GM19395 (cell line): ENCODE measurements around the gene LRRC37A.
A peak's percentile ranks its signal among the peaks of the same experiment; 100 is the strongest.
"Not testable (repeated sequence)": the region's sequence is repeated elsewhere in the genome, so short reads cannot be mapped to it uniquely, and the experiment has no call there.

Source experiments
- ATAC-seq: cut with Tn5 transposase; IDR thresholded peaks from one replicate; pipeline ENCODE4 v1.9.1; 2021; ENCODE audit warnings: mild to moderate bottlenecking, moderate library complexity; ENCODE audit not compliant: unreplicated experiment

LRRC37A gene

GRCh38 chr17:46294831-46295230, at the start of gene LRRC37A:
TSS of gene LRRC37A (plus strand) at chr17:46295131. CDS start at chr17:46295134, 3 bp downstream.
- ATAC-seq: not testable (repeated sequence)

- not testable (repeated sequence) for ATAC-seq
These were observed 45.8 kb upstream of the LRRC37A start for GRCh38 chr17:46249153-46249552.

DNA sequence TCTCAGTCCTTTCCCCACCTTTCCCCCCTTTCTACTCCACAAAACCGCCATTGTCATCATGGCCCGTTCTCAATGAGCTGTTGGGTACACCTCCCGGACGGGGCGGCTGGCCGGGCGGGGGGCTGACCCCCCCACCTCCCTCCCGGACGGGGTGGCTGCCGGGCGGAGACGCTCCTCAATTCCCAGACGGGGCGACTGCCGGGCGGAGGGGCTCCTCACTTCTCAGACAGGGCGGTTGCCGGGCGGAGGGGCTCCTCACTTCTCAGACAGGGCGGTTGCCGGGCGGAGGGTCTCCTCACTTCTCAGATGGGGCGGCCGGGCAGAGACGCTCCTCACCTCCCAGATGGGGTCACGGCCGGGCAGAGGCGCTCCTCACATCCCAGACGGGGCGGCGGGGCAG, 42.1 kb upstream of the LRRC37A start:
- not testable (repeated sequence) for ATAC-seq

DNA sequence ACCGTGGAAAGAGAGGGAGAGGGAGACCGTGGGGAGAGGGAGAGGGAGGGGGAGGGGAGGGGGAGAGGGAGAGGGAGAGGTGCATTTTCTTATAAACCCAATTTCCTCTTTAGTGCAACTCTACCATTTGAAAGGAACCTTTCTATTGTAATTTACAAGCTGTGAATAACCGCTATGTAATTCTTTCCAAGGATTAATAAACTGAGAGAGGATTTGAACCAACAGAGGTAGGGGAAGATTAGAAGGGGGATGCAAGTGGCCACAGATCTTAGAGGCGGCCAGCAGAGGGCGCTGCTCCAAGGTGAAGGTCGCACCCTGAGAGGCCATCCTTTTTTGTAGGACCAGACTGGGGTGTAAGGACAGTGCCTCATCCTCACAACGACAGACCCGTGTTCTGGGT, 41.2 kb upstream of the LRRC37A start:
- not testable (repeated sequence) for ATAC-seq

DNA sequence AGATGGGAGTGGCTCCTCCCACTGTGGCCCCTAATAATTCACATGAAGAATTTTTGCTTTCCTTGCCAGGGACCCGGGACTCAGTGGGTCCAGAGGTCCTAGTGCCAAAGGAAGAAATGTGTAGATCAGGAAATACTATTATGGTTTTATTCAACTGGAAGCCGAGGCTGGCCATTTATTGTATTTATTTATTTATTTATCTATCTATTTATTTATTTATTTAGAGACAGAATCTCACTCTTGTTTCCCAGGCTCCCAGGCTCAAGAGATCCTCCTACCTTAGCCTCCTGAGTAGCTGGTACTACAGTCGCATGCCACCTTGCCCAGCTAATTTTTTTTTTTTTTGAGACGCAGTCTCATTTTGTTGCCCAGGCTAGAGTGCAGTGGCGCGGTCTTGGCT, 40.7 kb upstream of the LRRC37A start:
- ATAC-seq: not testable (repeated sequence)

DNA sequence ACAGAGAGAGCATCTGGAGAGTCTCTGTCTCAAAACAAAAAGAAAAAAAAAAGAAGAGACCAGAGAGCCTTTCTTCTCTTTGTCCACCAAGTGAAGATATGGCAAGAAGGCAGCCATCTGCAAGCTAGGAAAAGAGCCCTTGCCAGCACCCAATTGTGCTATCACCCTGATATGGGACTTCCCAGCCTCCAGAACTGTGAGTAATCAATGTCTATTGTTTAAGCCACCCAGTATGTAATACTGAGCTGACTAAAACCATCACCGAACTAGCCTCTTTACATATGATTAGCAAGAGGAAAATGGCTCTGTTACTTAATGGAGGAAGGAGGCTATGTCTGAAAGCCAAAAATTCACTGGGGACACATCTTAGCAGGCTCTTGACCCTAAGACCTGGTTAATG, 38.6 kb upstream of the LRRC37A start:
- ATAC-seq: not testable (repeated sequence)

GRCh38 chr17:46259845-46260661, 34.9 kb upstream of the LRRC37A start:
- ATAC-seq: not testable (repeated sequence)

DNA sequence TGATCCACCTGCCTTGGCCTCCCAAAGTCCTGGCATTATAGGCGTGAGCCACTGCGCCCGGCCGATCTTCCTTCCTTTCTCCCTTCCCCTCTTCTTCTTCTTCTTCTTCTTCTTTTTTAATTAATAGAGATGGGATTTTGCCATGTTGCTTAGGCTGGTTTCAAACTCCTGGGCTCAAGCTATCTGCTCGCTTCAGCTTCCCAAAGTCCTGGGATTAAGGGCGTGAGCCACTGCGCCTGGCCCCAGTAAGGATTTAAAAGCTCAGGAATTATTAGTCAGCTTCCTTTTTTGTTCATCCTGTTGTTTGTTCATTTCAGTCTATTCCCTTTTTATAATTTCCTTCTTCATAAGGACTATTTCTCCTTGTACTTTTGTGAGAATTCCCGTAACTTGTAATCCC, 32.7 kb upstream of the LRRC37A start:
- no peak for ATAC-seq

DNA sequence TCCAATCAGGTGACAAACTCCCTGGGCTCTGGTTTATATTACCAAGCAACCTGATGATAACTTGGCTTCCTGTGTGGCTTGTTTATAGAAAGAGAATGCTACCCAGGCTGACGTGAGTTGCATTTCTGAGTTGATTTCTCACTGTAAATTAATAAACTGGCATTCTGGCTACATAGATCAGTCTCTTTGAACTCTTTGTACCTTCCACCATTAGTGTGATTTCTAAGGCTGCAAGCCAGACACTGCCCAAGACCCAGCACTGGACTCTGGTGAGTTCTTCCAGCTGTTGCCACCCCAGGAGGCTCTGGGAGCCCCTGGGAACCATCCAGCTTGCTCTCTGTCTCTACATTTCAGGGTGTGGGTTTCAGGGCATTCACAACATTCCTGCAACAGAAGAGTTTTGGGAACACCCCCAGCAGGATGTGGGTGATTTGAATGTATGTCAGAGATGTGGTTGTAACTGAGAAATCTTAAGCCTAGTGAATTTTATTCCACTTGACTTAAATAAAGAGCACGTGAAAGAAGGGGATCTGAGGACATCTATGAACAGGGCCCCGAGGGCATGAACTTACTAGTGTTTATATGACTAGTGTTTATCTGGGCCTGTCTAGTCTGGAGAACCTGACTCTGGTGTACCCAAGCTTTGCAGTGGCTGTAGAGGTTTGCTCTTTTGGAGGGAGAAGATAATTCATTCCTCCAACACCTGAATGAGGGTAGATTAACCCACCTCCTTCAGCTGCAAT, 30.3 kb upstream of the LRRC37A start:
- no peak for ATAC-seq

DNA sequence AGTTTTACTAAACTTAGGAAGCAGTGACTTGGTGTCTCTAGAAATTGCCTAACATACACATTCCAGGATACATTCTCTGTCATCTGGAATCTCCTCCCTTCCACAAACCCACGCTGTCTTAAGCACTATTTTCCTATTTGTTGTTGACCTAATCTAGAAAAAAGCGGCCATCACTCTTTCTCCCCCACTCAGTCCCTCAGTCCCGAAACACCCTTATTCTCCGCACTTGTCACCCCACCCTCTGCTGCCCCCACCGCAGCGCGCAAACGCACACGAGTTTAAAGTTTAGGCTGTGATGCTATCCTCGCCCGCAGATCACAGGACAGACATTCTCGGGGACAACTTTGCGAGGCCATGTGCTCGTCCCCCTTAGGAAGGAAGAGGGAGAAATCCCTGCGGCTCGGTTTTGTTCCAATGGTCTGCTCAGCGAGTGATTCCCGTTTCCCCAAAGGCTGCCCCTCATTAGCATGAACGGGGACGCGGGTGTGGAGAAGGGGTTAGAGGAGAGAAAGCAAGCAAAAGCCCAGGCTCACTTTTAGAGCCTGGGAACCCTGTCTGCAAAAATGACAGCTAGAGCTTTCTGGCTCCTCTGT, 28.8 kb upstream of the LRRC37A start:
- not testable (repeated sequence) for ATAC-seq

GRCh38 chr17:46266656-46267544, 28.0 kb upstream of the LRRC37A start:
- ATAC-seq: peak; percentile 76

DNA sequence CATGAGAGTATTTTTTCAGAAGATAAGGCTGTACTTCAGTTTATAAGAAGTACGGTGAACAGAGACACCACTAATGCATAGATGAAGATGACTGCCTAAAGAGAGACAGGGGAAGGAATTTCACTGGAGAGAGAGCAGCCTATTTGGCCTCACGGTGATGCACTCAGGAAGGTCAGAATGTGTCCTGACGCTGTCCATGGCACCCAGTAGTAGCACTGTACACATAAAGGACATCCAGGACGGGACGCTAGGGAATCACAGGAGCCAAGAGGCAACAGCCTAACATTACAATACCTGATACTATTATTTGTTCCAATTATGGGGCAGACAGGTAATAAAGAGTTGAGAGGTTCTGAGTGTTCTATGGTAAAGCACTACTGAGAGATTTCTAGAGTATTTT, 24.9 kb upstream of the LRRC37A start:
- no peak for ATAC-seq

GRCh38 chr17:46273541-46274236, 21.2 kb upstream of the LRRC37A start:
- no peak for ATAC-seq

- ATAC-seq: no peak
These were observed 20.7 kb upstream of the LRRC37A start for GRCh38 chr17:46274238-46274637.

GRCh38 chr17:46276728-46277479, 18.0 kb upstream of the LRRC37A start:
- ATAC-seq: not testable (repeated sequence)

GRCh38 chr17:46281336-46281735, 13.6 kb upstream of the LRRC37A start:
- ATAC-seq: not testable (repeated sequence)

DNA sequence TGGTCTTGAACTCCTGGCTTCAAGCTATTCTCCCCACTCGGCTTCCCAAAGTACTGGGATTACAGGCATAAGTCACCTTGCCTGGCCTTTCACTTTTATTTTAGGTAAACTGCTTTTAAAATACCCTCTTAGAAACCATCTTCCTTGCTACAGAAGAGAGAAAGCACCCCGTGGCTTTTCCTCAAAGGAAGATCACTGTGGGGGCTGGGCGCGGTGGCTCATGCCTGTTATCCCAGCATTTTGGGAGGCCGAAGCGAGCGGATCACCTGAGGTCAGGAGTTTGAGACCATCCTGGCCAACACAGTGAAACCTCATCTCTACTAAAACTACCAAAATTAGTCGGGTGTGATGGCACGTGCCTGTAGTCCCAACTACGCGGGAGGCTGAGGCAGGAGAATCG, 12.3 kb upstream of the LRRC37A start:
- ATAC-seq: not testable (repeated sequence)

GRCh38 chr17:46284467-46284866, 10.5 kb upstream of the LRRC37A start:
- not testable (repeated sequence) for ATAC-seq

DNA sequence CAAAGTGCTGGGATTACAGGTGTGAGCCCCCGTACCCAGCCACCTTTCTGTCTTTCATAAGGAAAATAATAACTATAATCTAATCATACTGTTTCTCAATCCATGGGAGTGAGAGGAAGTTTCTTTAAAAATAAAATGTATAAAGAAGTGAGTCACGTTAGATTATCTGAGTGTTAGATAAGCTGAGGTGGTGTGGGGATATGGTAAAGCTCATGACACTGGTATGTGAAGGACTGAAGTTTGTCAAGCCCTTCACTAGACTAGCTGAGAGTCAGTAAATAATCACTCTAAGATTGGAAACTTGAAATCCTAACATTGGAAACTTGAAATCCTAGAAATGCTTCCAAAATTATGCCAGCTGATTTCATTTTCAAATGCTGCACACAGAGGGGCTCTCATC, 9.4 kb upstream of the LRRC37A start:
- not testable (repeated sequence) for ATAC-seq
